GM21360 (cell line): ENCODE results near the gene FAAP20.
"Not testable (repeated sequence)": the region's sequence is repeated elsewhere in the genome, so short reads cannot be mapped to it uniquely, and the experiment has no call there.

ENCODE experiments used
- ATAC-seq: cut with Tn5 transposase; IDR thresholded peaks from one replicate; pipeline ENCODE4 v1.9.1; 2021; ENCODE audit warnings: mild to moderate bottlenecking, moderate library complexity; ENCODE audit not compliant: unreplicated experiment

FAAP20 gene

GRCh38 chr1:2163205-2163604 lies 31.4 kb downstream of the FAAP20 start:
- ATAC-seq, result no peak

DNA sequence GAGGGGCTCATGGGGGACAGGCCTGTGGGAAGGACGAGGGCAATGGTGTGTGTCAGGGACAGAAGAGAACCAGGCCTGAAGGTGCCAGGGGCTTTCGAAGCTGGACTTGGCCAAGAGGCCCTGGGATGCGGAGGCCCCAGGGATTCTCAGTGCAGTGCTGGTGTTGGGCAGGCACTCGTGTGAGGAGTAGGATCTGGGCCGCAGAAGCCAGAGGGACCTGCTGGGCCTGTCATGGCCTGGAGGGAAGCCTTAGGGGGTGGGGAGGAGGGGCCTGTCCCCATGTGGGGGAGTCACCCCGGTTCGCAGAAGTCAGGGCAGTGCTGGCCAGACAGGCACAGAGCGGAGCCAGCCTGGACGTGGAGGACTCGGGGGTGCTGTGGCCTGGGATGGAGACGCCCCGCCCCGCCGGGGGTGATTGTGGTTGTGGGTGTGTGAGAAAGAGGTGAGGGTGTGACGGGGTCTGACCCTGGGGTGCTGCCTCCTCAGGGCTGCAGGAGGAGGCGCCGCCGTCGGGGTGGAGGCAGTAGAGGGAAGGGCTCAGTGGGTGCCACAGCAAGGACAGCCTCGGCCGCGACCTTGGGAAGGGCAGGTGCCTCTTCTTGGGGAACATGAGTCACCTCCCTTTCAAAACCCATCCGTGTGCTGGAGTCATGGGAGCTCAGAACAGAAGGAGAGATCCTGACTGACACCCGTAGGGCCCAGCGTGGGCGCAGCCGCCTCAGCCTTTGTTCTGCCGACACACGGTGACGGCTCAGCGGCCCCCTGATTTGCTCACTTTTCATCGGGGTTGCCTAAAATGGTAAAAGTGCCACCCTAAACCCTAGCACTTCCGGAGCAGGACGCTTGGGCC lies 33.9 kb downstream of the FAAP20 start:
- no peak for ATAC-seq

- ATAC-seq, result no peak
These were observed 35.4 kb downstream of the FAAP20 start for GRCh38 chr1:2159124-2159523.

- no peak for ATAC-seq
These were observed 36.3 kb downstream of the FAAP20 start for GRCh38 chr1:2158272-2158671.

- no peak for ATAC-seq
These were observed 36.7 kb downstream of the FAAP20 start for GRCh38 chr1:2157856-2158255.

GRCh38 chr1:2156866-2157265 lies 37.7 kb downstream of the FAAP20 start:
- no peak for ATAC-seq

DNA sequence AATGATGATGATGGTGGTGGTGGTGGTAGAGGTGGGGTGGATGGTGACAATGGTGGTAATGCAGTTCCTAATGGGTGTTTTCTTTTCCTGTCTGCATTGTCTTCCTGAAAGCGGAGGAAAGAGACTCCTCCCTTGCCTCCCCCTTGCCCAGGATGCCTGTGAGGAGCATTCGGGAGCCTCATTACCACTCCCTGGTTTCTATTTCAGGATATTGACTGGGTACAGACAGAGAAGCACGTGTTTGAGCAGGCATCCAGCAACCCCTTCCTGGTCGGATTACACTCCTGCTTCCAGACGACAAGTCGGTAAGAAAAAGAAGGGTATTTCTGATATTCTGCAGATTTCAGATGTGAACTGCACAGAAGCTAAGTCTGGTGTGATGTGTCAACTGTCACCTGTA lies 38.8 kb downstream of the FAAP20 start:
- ATAC-seq, result no peak

DNA sequence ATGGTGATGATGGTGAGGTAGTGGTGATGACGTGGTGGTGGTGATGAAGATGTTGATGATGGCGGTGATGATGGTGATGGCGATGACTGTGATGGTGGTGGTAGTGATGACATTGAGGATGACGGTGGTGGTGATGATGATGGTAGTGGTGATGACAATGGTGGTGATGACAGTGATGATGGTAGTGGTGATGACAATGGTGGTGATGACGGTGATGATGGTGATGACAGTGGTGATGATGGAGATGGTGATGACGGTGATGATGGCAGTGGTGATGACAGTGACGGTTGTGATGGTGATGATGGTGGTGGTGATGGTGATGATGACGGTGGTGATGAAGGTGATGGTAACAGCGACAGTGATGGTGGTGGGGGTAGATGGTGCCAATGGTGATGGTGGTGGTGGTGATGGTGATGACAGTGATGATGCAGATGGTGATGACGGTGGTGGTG lies 39.4 kb downstream of the FAAP20 start:
- ATAC-seq, result no peak

DNA sequence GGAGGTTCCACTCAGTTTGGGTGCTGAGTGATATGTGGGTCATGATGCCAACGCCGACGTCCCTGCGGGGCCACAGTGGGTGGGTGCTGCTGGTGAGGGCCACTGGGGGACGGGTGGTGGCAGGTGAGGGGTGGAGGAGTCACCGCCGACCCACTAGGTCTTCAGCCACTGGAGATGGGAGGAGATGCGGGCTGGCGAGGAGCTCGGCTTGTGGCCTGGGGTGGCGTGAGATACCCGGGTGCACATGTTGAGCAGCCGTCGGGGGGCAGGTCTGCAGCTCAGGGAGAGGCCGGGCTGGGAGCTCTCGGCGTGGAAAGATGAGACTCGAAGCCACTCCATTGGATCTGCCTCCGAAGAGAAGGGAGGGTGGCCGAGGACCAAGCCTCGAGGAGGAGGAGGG lies 40.5 kb downstream of the FAAP20 start:
- no peak for ATAC-seq

DNA sequence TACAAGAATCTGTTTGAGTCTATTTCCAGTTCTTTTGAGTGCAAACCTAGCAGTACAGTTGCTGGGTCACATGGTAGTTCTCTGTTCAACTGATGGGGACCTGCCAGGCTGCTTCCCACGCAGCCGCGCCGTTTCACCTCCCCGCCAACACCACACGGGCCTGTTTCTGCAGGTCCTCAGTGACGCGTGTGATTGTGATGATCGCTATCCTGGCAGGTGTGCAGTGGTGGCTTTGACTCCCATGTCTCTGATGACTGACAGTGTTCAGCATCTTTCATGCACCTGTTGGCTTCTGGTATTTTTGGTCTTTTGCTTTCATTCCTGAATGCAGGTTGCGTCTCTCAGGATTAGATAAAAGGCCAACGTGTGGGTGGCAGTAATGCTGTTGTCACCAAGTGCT lies 41.6 kb downstream of the FAAP20 start:
- ATAC-seq, result no peak

- ATAC-seq, result no peak
These were observed 42.7 kb downstream of the FAAP20 start for GRCh38 chr1:2151911-2152310.

DNA sequence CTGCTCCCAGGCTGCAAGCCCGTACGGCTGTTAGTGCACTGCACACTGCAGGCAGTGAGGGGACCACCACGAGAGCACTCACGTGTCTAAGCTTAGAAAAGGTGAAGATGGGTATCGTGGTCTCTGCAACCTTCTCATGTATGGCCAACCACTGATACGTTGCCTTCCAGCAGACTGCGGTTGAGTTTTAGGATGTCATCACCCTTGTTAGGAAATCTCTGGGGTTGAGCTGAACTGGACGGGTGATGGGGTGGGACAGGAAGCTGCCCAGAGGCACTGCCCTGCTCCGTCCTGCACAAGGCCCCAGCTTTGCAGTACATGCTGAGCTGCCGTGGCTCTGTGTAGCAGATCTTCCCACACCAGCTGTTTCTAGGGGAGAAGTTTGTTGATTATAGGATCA lies 43.3 kb downstream of the FAAP20 start:
- ATAC-seq, result no peak

- no peak for ATAC-seq
These were observed 43.8 kb downstream of the FAAP20 start for GRCh38 chr1:2150801-2151200.

- no peak for ATAC-seq
These were observed 45.9 kb downstream of the FAAP20 start for GRCh38 chr1:2148691-2149090.

DNA sequence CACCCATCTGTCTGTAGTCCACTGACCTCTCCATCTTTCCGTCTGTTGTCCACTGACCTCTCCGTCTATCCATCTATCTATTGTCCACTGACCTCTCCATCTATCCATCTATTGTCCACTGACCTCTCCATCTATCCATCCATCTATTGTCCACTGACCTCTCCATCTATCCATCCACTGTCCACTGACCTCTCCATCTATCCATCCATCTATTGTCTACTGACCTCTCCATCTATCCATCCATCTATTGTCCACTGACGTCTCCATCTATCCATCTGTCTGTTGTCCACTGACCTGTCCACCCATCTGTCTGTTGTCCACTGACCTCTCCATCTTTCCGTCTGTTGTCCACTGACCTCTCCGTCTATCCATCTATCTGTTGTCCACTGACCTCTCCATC lies 46.7 kb downstream of the FAAP20 start:
- not testable (repeated sequence) for ATAC-seq

DNA sequence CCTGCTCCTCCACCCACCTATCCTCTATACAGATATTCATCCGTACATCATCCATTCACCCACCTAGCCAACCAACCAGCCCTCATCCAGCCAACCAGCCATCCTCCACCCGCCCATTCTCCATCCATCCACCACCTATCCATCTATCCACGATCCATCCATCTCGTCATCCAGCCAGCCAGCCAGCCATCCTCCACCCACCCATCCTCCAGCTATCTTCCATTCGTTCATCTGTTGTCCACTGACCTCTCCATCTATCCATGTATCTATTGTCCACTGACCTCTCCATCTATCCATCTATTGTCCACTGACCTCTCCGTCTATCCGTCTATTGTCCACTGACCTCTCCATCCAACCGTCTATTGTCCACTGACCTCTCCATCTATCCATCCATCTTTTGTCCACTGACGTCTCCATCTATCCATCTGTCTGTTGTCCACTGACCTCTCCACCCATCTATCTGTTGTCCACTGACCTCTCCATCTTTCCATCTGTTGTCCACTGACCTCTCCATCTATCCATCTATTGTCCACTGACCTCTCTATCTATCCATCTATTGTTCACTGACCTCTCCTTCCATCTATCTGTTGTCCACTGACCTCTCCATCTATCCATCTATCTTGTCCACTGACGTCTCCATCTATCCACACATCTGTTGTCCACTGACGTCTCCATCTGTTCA lies 47.6 kb downstream of the FAAP20 start:
- no peak for ATAC-seq

DNA sequence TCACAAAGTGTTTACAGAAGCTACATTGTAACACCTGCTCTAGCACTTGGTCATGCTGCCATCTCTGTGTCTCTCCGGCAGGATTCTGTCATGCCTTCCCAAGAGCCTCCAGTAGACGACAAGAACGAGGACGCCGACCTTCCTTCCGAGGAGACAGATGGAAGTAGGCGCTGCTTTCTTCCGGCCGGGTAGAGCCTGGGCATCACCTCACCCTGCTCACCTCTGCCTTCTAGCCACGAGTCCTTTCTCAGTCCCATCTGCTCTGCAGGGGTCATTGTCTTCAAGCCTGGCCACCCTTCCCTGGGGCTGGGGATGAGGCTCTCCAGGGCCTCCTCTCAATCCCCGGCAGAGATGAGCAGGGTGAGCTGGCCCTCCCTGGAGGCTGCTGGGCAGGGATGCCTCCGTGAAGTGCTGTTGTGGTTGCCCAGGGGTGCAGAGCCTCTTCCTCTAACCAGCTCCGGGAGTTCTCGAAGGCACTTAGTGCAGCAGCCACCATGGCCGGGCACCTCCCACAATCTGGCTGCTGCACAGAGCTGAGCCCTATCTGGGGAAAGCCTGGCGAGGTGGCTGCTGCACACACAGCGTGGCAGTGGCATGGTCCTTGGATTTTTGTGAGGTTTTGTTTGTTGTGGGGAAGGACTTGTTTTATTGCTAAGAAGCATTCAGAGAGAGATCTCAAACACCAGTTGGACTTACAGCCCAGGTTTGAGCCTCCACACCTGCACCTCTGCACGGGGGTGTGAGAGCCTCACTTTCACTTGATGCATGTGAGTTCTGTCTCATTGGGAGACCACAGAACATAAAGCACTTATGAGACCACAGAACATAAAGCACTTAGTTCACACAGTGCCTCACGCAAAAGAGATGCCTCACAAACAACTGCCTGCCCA lies 48.4 kb downstream of the FAAP20 start:
- ATAC-seq, result no peak

GRCh38 chr1:2144501-2145090 lies 50.0 kb downstream of the FAAP20 start:
- no peak for ATAC-seq

DNA sequence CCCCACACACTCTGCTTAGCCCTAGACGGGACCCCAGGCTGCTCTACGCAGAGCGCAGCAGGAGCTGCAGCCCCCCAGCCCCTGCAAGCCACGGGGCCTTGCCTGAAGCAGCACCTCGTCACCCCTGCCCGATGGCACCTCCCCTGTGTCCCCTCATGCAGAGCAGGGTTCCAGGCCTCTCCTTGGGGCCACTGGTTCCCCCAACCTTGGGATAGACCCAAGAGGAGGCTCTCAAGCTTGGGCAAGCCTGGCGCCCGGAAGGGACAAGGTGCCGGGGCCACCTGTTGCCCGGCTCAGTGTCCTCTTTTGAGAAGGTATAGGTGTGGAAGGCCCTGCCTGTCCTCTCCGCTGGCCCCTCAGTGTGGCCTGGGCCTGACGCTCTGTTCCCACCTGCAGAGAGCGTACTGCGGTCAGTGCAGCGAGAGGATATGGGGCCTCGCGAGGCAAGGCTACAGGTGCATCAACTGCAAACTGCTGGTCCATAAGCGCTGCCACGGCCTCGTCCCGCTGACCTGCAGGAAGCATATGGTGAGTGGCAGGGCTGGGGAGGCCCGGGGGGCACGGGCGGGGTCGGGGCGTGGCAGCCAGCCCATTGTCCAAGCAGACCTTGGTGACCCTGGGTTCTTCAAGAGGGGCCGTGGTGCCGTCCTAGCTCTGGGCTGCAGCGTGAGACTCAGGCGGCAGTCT lies 50.6 kb downstream of the FAAP20 start:
- ATAC-seq, result no peak

- no peak for ATAC-seq
These were observed 53.5 kb downstream of the FAAP20 start for GRCh38 chr1:2141025-2141424.
